HepG2 (cell line): ENCODE data around the gene TRIM67. TPM values are rescaled to one million over a fixed set of nuclear protein-coding genes. Genes with fewer than 3 reads are reported as not detected.

Source experiments
- ATAC-seq: fragments of 200-7000 bp; cut with Tn5 transposase; 3 replicates; pipeline ENCODE4 v1.9.1; 2020; ENCODE audit warnings: mild to moderate bottlenecking, moderate library complexity
- BruUV-seq: library from RNA; stranded (reverse); fragments of 400-500 nt; replicated peaks from 2 replicates; lab custom pipeline; 2021; lab: Mats Ljungman, UMichigan
- CTCF ChIA-PET: fragments of 300-600 bp; formaldehyde crosslinking; extraction: SDS; loops from one replicate; lab custom pipeline; 2021; ENCODE audit warnings: low total read pairs, inconsistent platforms, low intra/inter-chr PET ratio; lab: Yijun Ruan, JAX
- POLR2A ChIA-PET: fragments of 350-600 bp; sonication (Branson Sonifier 250); formaldehyde crosslinking; loops from one replicate; lab custom pipeline; 2020; ENCODE audit warnings: antibody characterized with exemption, inconsistent platforms; lab: Yijun Ruan, JAX
- DNase-seq: peaks from one replicate; pipeline ENCODE4 v3.0.0-alpha.2; 2015; ENCODE audit warnings: low spot score
- FAIRE-seq: peaks from 3 replicates; lab custom pipeline; 2011; peaks lifted over from hg19 to GRCh38; lab: Jason Lieb, UNC
- H2AFZ ChIP-seq: one replicate; pipeline ENCODE4 v1.6.1; 2011; ENCODE audit warnings: low read length, inconsistent platforms
- H3K27ac ChIP-seq: fragments of 300-600 bp; 3 replicates; pipeline ENCODE4 v1.8.0; 2011; ENCODE audit warnings: mixed run types, mild to moderate bottlenecking, mixed read lengths, low read length, inconsistent platforms; ENCODE audit not compliant: insufficient read depth; ENCODE audit errors: extremely low read length
- H3K27me3 ChIP-seq, 2 experiments: fragments of 200-600 bp in 1 of 2; 2 replicates in 1 of 2; 3 replicates in 1 of 2; pipeline versions ENCODE4 v1.6.0 to v1.8.0; 2011; ENCODE audit warnings: low read length in 2 of 2, mild to moderate bottlenecking in 2 of 2, moderate library complexity in 2 of 2, inconsistent platforms in 1 of 2; ENCODE audit not compliant: insufficient read depth in 2 of 2, control insufficient read depth in 1 of 2
- H3K36me3 ChIP-seq, 2 experiments: fragments of 200-600 bp in 1 of 2; replicated peaks in 1 of 2; 2 replicates in 1 of 2; 3 replicates in 1 of 2; pipeline versions ENCODE4 v1.5.1 to v1.8.0; 2011; ENCODE audit warnings: low read length in 2 of 2, inconsistent platforms in 1 of 2; ENCODE audit not compliant: insufficient read depth in 2 of 2, control insufficient read depth in 1 of 2
- H3K4me1 ChIP-seq: 2 replicates; pipeline ENCODE4 v1.5.1; 2012; ENCODE audit warnings: low read length, inconsistent platforms; ENCODE audit not compliant: insufficient read depth
- H3K4me2 ChIP-seq: 2 replicates; pipeline ENCODE4 v1.6.0; 2011; ENCODE audit warnings: low read depth, low read length, inconsistent platforms
- H3K4me3 ChIP-seq, 3 experiments: fragments of 200-600 bp in 1 of 3; sonication (generic), shearing (Covaris generic) in 1 of 3; replicated peaks in 1 of 3; 2 replicates each; pipeline ENCODE4 v1.5.1; 2011 to 2016; ENCODE audit warnings: low read length in 3 of 3, inconsistent platforms in 2 of 3, low read depth in 2 of 3, mild to moderate bottlenecking in 2 of 3, control low read depth in 1 of 3, mixed read lengths in 1 of 3; ENCODE audit not compliant: insufficient read depth in 1 of 3
- H3K79me2 ChIP-seq: one replicate; pipeline ENCODE4 v1.6.1; 2011; ENCODE audit warnings: low read length, inconsistent platforms; ENCODE audit not compliant: insufficient read depth
- H3K9ac ChIP-seq: 2 replicates; pipeline ENCODE4 v1.6.0; 2011; ENCODE audit warnings: mild to moderate bottlenecking, low read depth, low read length, inconsistent platforms; ENCODE audit not compliant: insufficient read depth
- H3K9me3 ChIP-seq: 2 replicates; pipeline ENCODE4 v1.5.1; 2012; ENCODE audit warnings: mild to moderate bottlenecking, low read length
- H4K20me1 ChIP-seq: 2 replicates; pipeline ENCODE4 v1.6.0; 2011; ENCODE audit warnings: inconsistent platforms, mild to moderate bottlenecking, low read length, moderate library complexity; ENCODE audit not compliant: insufficient read depth
- ATF7 ChIP-seq, 2 experiments: fragments of 450-650 bp in 1 of 2; sonication (generic) in 1 of 2; formaldehyde crosslinking in 1 of 2; IDR thresholded peaks; 2 replicates each; pipeline versions ENCODE4 v1.4.0 to v1.6.1; 2016 to 2020; ENCODE audit warnings: antibody characterized with exemption in 1 of 2, mild to moderate bottlenecking in 1 of 2, missing genetic modification reagents in 1 of 2
- CREM ChIP-seq, 2 experiments: sonication (generic) in 1 of 2; formaldehyde crosslinking in 1 of 2; IDR thresholded peaks; 2 replicates each; pipeline versions ENCODE4 v1.4.0 to v1.6.1; 2016 to 2020; ENCODE audit warnings: antibody characterized with exemption in 1 of 2, mild to moderate bottlenecking in 1 of 2, missing genetic modification reagents in 1 of 2
- WGBS: methylation state at CpG from one replicate; pipeline ENCODE4 v1.1.6; 2017; ENCODE audit warnings: low lambda C conversion rate; 5-methylcytosine and 5-hydroxymethylcytosine counted together
- in situ Hi-C: cut with HindIII; loops from 2 replicates; pipeline ENCODE4 v1.10.0; 2017; ENCODE audit warnings: low pct_unique_long_range_greater_than_20kb; ENCODE audit not compliant: extremely low pct_ligation_motif_present
- intact Hi-C: fragments of 100-400 bp; cut with micrococcal nuclease; formaldehyde crosslinking; loops from one replicate; pipeline ENCODE4 v1.10.0; 2022; ENCODE audit not compliant: unreplicated experiment
- polyA plus RNA-seq, 8 experiments: library from polyadenylated mRNA; depleted of rRNA in 3 of 8; stranded (reverse) in 7 of 8; unstranded in 1 of 8; fragments of >200 nt; fragmentation: Illumina TruSeq in 4 of 8; extraction: Trizol in 4 of 8; gene quantifications; 2 replicates each; pipeline versions ENCODE4 v1.2.1 to v1.2.3, GENCODE V29; 2011 to 2016; ENCODE audit warnings: low read depth in 4 of 8, missing spikeins in 1 of 8, mixed read lengths in 1 of 8; ENCODE audit not compliant: insufficient read depth in 1 of 8
- total RNA-seq, 5 experiments: library from RNA; depleted of rRNA; stranded (reverse); fragments of >200 nt; fragmentation: Illumina TruSeq; extraction: Trizol; gene quantifications; 2 replicates each; pipeline ENCODE4 v1.2.3, GENCODE V29; 2016; ENCODE audit warnings: low read depth in 1 of 5
- TF ChIP-seq, protein P1 (sequence below), 2 experiments: fragments of 450-650 bp in 1 of 2; sonication (generic) in 1 of 2; formaldehyde crosslinking; IDR thresholded peaks; 2 replicates each; pipeline versions ENCODE4 v1.5.0 to v1.8.0; 2020 to 2022; ENCODE audit warnings: mild to moderate bottlenecking in 1 of 2, missing genetic modification reagents in 1 of 2
- TF ChIP-seq, protein P2 (sequence below): sonication (generic); formaldehyde crosslinking; IDR thresholded peaks from 2 replicates; pipeline ENCODE4 v1.8.1; 2023; ENCODE audit warnings: missing genetic modification reagents, mild to moderate bottlenecking, borderline replicate concordance

TRIM67 gene
- total and polyA plus RNA-seq, 2 of the 13 experiments (the other 11 are each of a cell fraction or from before 2014, with no cell fraction given), result not detected

DNA sequence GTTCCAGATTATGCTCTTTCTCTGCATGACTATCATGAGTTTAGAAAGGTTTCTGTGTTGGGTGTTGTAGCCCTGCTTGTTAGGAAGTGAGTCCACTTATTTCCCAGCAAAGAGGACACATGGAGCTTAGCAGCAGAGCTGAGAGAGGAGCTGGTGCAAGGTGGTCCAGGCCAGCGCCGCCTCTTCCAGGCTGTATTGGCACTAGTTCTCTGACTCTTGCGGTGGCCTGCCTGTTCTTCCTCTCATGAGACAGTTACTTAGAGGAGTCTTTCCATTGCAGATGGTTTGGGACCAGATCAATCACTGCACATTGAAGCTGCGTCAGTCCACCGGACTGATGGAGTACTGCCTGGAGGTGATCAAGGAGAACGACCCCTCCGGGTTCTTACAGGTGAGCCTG, 38.0 kb downstream of the TRIM67 start:
- Histone ChIP-seq H3K27ac (no peak overlapping the region), H3K4me2 (no peak overlapping the region), H4K20me1 (no peaks in the 10 kb centered on the region), H3K9me3 (no peaks in the 10 kb centered on the region), H3K36me3 (no peaks in the 10 kb centered on the region), H3K79me2 (no peaks in the 10 kb centered on the region), H3K27me3 (peaks cover 3 to 54% of the 10 kb centered on the region in 2 experiments; a peak in 3 of 5 replicates), H3K4me1 (peaks cover 55% of the 10 kb centered on the region), H2AFZ (no peak overlapping the region), H3K9ac (no peak overlapping the region), H3K4me3 (no peak overlapping the region)
- ATAC-seq (no peak), FAIRE-seq (no peak), DNase-seq (no peak)
- intact Hi-C loops (no loop called here), in situ Hi-C loops (loop anchor here (25.0 kb wide), 2 partner anchors 413 to 563 kb away; partner anchors contain the start of gene COG2)
- ChIA-PET CTCF (no interaction called here), POLR2A (no interaction called here)
- TF ChIP-seq CREM (IDR thresholded peaks at IDR 0.05), result no peak
- TF ChIP-seq CREM (CRISPR knock-in tag; IDR thresholded peaks at IDR 0.05), result no peak
- BruUV-seq, result no TSS peak
- 95% methylated on average over 3 of the region's 7 CpGs for WGBS

DNA sequence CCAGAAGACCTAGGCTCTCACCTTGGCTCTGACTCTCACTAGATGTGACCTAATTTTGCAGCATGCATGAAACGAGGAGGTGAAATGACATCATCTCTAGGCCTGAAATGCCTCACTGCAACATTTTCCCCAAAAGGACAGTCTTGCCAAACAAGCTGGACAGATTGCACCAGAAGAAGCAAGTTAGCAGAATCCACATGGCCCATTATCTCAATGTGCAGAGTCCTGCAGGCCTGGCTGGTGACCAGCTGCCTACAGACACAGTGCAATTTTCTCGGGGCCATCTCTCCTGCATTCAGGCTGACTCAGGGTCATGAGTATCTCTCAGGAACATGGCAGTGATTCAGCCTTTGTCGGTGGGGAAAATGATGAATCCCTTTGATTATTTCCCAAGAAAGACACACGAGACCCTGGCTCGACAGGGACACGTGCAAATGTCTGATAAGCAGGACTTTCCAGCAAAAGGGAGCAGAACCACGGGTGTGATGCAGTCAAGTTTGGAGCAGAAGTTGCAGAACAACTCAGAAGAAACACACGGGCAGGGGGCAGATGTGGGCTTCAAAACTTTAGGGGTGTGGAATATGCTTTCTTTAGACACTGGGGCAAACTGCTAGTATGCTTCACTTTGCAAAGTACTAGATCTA, 38.7 kb downstream of the TRIM67 start:
- H3K36me3 ChIP-seq, result no peaks in the 10 kb centered on the region
- no peak overlapping the region for H3K4me2 ChIP-seq
- H3K27ac ChIP-seq, result no peak overlapping the region
- H3K4me1 ChIP-seq, result peaks cover 49% of the 10 kb centered on the region
- peaks cover 3 to 54% of the 10 kb centered on the region in 2 experiments; a peak in 3 of 5 replicates for H3K27me3 ChIP-seq
- no peaks in the 10 kb centered on the region for H3K9me3 ChIP-seq
- 3% methylated on average over 8 of the region's 8 CpGs for WGBS
- POLR2A ChIA-PET, result no interaction called here
- H3K79me2 ChIP-seq, result no peaks in the 10 kb centered on the region
- TF ChIP-seq, protein P1, sequence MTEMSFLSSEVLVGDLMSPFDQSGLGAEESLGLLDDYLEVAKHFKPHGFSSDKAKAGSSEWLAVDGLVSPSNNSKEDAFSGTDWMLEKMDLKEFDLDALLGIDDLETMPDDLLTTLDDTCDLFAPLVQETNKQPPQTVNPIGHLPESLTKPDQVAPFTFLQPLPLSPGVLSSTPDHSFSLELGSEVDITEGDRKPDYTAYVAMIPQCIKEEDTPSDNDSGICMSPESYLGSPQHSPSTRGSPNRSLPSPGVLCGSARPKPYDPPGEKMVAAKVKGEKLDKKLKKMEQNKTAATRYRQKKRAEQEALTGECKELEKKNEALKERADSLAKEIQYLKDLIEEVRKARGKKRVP (CRISPR knock-in tag; IDR thresholded peaks at IDR 0.05), result peak in 1 of 2 experiments; percentile 88; a peak in 2 of 4 replicates
- TF ChIP-seq, protein P2, sequence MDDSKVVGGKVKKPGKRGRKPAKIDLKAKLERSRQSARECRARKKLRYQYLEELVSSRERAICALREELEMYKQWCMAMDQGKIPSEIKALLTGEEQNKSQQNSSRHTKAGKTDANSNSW (CRISPR knock-in tag), result no peak
- peak; percentile 80 for TF ChIP-seq ATF7 (IDR thresholded peaks at IDR 0.05)
- TF ChIP-seq ATF7 (CRISPR knock-in tag; IDR thresholded peaks at IDR 0.05), result no peak
- TF ChIP-seq, all 625 proteins: peak for 2
- in situ Hi-C loops, result loop anchor here (25.0 kb wide), 2 partner anchors 413 to 563 kb away; partner anchors contain the start of gene COG2
- no peaks in the 10 kb centered on the region for H4K20me1 ChIP-seq
- intact Hi-C loops, result no loop called here
- CTCF ChIA-PET, result no interaction called here
- H3K4me3 ChIP-seq, result no peak overlapping the region
- DNase-seq (no peak), ATAC-seq (peak; percentile 49), FAIRE-seq (no peak)
- no TSS peak for BruUV-seq
- no peak overlapping the region for H3K9ac ChIP-seq
- no peak overlapping the region for H2AFZ ChIP-seq
